Left lung (tissue), 10 donors: ENCODE results near the gene CLIP4. TPM values are rescaled to one million over a fixed set of nuclear protein-coding genes. Genes with fewer than 3 reads are reported as not detected.

Source experiments
- ATAC-seq: fragments of 200-7000 bp; cut with Tn5 transposase; one replicate; pipeline ENCODE4 v1.9.1; 2020; ENCODE audit warnings: moderate library complexity
- DNase-seq, 4 donors: peaks; one replicate each; pipeline ENCODE4 v3.0.0-alpha.2; 2013 to 2020
- H3K27ac ChIP-seq, 2 donors: fragments of 200-600 bp; sonication (generic) in 1 of 2; one replicate each; pipeline versions ENCODE4 v1.5.0 to v1.8.0; 2020 to 2021
- H3K27me3 ChIP-seq, 2 donors: fragments of 200-600 bp; sonication (generic) in 1 of 2; one replicate each; pipeline versions ENCODE4 v1.5.0 to v1.8.0; 2020 to 2021
- H3K36me3 ChIP-seq, 2 donors: fragments of 200-600 bp; sonication (generic) in 1 of 2; one replicate each; pipeline versions ENCODE4 v1.5.0 to v1.8.0; 2020 to 2021
- H3K4me1 ChIP-seq, 2 donors: fragments of 200-600 bp; one replicate each; pipeline ENCODE4 v1.8.0; 2021
- H3K4me3 ChIP-seq, 2 donors: fragments of 200-600 bp; sonication (generic) in 1 of 2; one replicate each; pipeline versions ENCODE4 v1.5.0 to v1.8.0; 2020 to 2021; ENCODE audit warnings: mild to moderate bottlenecking in 1 of 2
- H3K9me3 ChIP-seq, 2 donors: fragments of 200-600 bp; sonication (generic) in 1 of 2; one replicate each; pipeline versions ENCODE4 v1.5.0 to v1.8.0; 2020 to 2021
- CTCF ChIP-seq, 2 donors: fragments of 200-600 bp; sonication (generic) in 1 of 2; IDR thresholded peaks; one replicate each; pipeline versions ENCODE4 v1.5.0 to v1.8.0; 2021; ENCODE audit warnings: antibody characterized with exemption in 2 of 2
- intact Hi-C, 2 donors: fragments of 100-400 bp; cut with DNase I; formaldehyde crosslinking; loops; one replicate each; pipeline versions ENCODE4 v1.11.2 to v1.14.2; 2022
- polyA plus RNA-seq, 6 donors: library from polyadenylated mRNA; unstranded; fragments of 120-200 nt; gene quantifications; one replicate each; pipeline ENCODE4 v1.2.1, GENCODE V29; 2013; ENCODE audit not compliant: insufficient read length in 6 of 6
- total RNA-seq, 2 donors: library from RNA; stranded (reverse); fragmentation: NEBNext Ultra II Directional; extraction: Animal tissue kit (Norgen Biotek cat#: 25700); gene quantifications; one replicate each; pipeline ENCODE4 v1.2.1, GENCODE V29; 2021
- donor health status: DM: no; HTN: yes; CAD: no.
- donor health status: DM: no; HTN: no; CAD: no.

CLIP4 gene
- total and polyA plus RNA-seq, 8 donors: 9.5 to 49.2 (median 12.5) TPM

GRCh38 chr2:29218550-29219125 is 103.4 kb downstream of the CLIP4 start:
- intact Hi-C loops: no loop called here
- H3K9me3 ChIP-seq: no peaks in the 10 kb centered on the region
- H3K4me1 ChIP-seq: no peaks in the 10 kb centered on the region
- no peak for DNase-seq
- H3K4me3 ChIP-seq: no peak overlapping the region
- TF ChIP-seq CTCF (IDR thresholded peaks at IDR 0.05): no peak
- H3K27me3 ChIP-seq: no peaks in the 10 kb centered on the region
- H3K27ac ChIP-seq: no peak overlapping the region
- ATAC-seq: no peak
- H3K36me3 ChIP-seq: no peaks in the 10 kb centered on the region

GRCh38 chr2:29219374-29219773 is 104.2 kb downstream of the CLIP4 start:
- DNase-seq (no peak), ATAC-seq (no peak)
- no peaks in the 10 kb centered on the region for H3K36me3 ChIP-seq
- H3K4me1 ChIP-seq: no peaks in the 10 kb centered on the region
- TF ChIP-seq CTCF (IDR thresholded peaks at IDR 0.05): no peak
- no peaks in the 10 kb centered on the region for H3K9me3 ChIP-seq
- H3K4me3 ChIP-seq: no peak overlapping the region
- no peak overlapping the region for H3K27ac ChIP-seq
- intact Hi-C loops: no loop called here
- H3K27me3 ChIP-seq: peaks cover 0 to 3% of the 10 kb centered on the region in 2 donors

GRCh38 chr2:29220506-29221270 is 105.5 kb downstream of the CLIP4 start:
- DNase-seq (no peak), ATAC-seq (no peak)
- Histone ChIP-seq H3K9me3 (no peaks in the 10 kb centered on the region), H3K27ac (no peak overlapping the region), H3K4me3 (no peak overlapping the region), H3K27me3 (peaks cover 0 to 15% of the 10 kb centered on the region in 2 donors), H3K36me3 (no peaks in the 10 kb centered on the region), H3K4me1 (no peaks in the 10 kb centered on the region)
- no peak for TF ChIP-seq CTCF (IDR thresholded peaks at IDR 0.05)
- intact Hi-C loops: no loop called here

GRCh38 chr2:29222381-29223179 is 107.4 kb downstream of the CLIP4 start:
- Histone ChIP-seq H3K9me3 (no peaks in the 10 kb centered on the region), H3K4me1 (no peaks in the 10 kb centered on the region), H3K4me3 (no peak overlapping the region), H3K27ac (no peak overlapping the region), H3K36me3 (no peaks in the 10 kb centered on the region), H3K27me3 (peaks cover 0 to 30% of the 10 kb centered on the region in 2 donors)
- peak in 1 of 4 donors; percentile 21 for DNase-seq
- ATAC-seq: no peak
- intact Hi-C loops: no loop called here
- no peak for TF ChIP-seq CTCF (IDR thresholded peaks at IDR 0.05)

GRCh38 chr2:29223257-29223656 is 108.0 kb downstream of the CLIP4 start:
- no peak for TF ChIP-seq CTCF (IDR thresholded peaks at IDR 0.05)
- Histone ChIP-seq H3K27ac (peak overlapping the region in 1 of 2 donors; percentile 19), H3K4me1 (no peaks in the 10 kb centered on the region), H3K27me3 (peaks cover 0 to 37% of the 10 kb centered on the region in 2 donors), H3K4me3 (no peak overlapping the region), H3K9me3 (no peaks in the 10 kb centered on the region), H3K36me3 (no peaks in the 10 kb centered on the region)
- intact Hi-C loops: no loop called here
- ATAC-seq (no peak), DNase-seq (no peak)
